HCT116 (cell line): ENCODE results near the gene ERC2. TPM values are rescaled to one million over a fixed set of nuclear protein-coding genes. Genes with fewer than 3 reads are reported as not detected.

ENCODE experiments used
- ATAC-seq: fragments of 200-7000 bp; cut with Tn5 transposase; 2 replicates; pipeline ENCODE4 v1.9.1; 2020; ENCODE audit warnings: mild to moderate bottlenecking, moderate library complexity
- BruUV-seq: library from RNA; stranded (reverse); fragments of 400-500 nt; replicated peaks from 2 replicates; lab custom pipeline; 2021; lab: Mats Ljungman, UMichigan
- CTCF ChIA-PET: fragments of 300-600 bp; sonication (Branson Sonifier 250); formaldehyde crosslinking; loops from one replicate; lab custom pipeline; 2021; ENCODE audit warnings: antibody characterized with exemption; lab: Charles Lee
- POLR2A ChIA-PET: fragments of 300-600, 350-600 bp; sonication (Branson Sonifier 250); formaldehyde crosslinking; loops from one replicate; lab custom pipeline; 2021; ENCODE audit warnings: antibody characterized with exemption; lab: Charles Lee
- RAD21 ChIA-PET, 2 experiments: fragments of 300-600 bp; sonication (Branson Sonifier 250); formaldehyde crosslinking; loops; one replicate each; lab custom pipeline; 2023; ENCODE audit warnings: low total read pairs in 2 of 2; ENCODE audit not compliant: uncharacterized antibody in 2 of 2, unreplicated experiment in 2 of 2, low non-redundant PET in 1 of 2; lab: Charles Lee
- DNase-seq: peaks from one replicate; pipeline ENCODE4 v3.0.0-alpha.2; 2010; ENCODE audit warnings: low read depth, low spot score
- H2AFZ ChIP-seq: fragments of 200-600 bp; shearing (Covaris generic), sonication (generic); 2 replicates; pipeline ENCODE4 v1.6.1; 2017; ENCODE audit warnings: low read depth, mixed run types, mixed read lengths, antibody characterized with exemption, low read length; ENCODE audit not compliant: poor library complexity, severe bottlenecking
- H3K27ac ChIP-seq: 2 replicates; pipeline ENCODE4 v1.5.1; 2012; ENCODE audit warnings: low read depth, low read length
- H3K27me3 ChIP-seq: fragments of 200-600 bp; sonication (generic); 2 replicates; pipeline ENCODE4 v1.6.1; 2016; ENCODE audit warnings: mixed run types, low read length, mixed read lengths; ENCODE audit not compliant: insufficient read depth
- H3K36me3 ChIP-seq, 2 experiments: fragments of 200-500 bp in 1 of 2; fragments of 200-600 bp in 1 of 2; sonication (Bioruptor generic) in 1 of 2; sonication (generic) in 1 of 2; 2 replicates each; pipeline versions ENCODE4 v1.5.1 to v1.6.1; 2014 to 2016; ENCODE audit warnings: low read length in 2 of 2, inconsistent platforms in 1 of 2, mixed read lengths in 1 of 2, mixed run types in 1 of 2; ENCODE audit not compliant: insufficient read depth in 2 of 2, control insufficient read depth in 1 of 2
- H3K4me1 ChIP-seq, 2 experiments: fragments of 200-600 bp in 1 of 2; sonication (generic) in 1 of 2; 2 replicates each; pipeline versions ENCODE4 v1.5.1 to v1.6.1; 2012 to 2017; ENCODE audit warnings: low read length in 2 of 2, inconsistent platforms in 1 of 2, mild to moderate bottlenecking in 1 of 2, mixed read lengths in 1 of 2, mixed run types in 1 of 2, moderate library complexity in 1 of 2; ENCODE audit not compliant: insufficient read depth in 2 of 2, control insufficient read depth in 1 of 2
- H3K4me2 ChIP-seq: fragments of 200-600 bp; sonication (generic); 2 replicates; pipeline ENCODE4 v1.6.1; 2017; ENCODE audit warnings: mixed run types, low read length, mixed read lengths
- H3K4me3 ChIP-seq, 2 experiments: fragments of 200-600 bp in 1 of 2; sonication (generic) in 1 of 2; replicated peaks in 1 of 2; 2 replicates each; pipeline ENCODE4 v1.5.1; 2011 to 2016; ENCODE audit warnings: low read length in 2 of 2, control low read depth in 1 of 2, low read depth in 1 of 2, mild to moderate bottlenecking in 1 of 2, mixed read lengths in 1 of 2, mixed run types in 1 of 2
- H3K79me2 ChIP-seq: fragments of 200-600 bp; sonication (generic); 2 replicates; pipeline ENCODE4 v1.6.1; 2017; ENCODE audit warnings: mild to moderate bottlenecking, mixed run types, low read length, moderate library complexity, mixed read lengths; ENCODE audit not compliant: insufficient read depth
- H3K9ac ChIP-seq: fragments of 200-600 bp; sonication (generic); 2 replicates; pipeline ENCODE4 v1.6.1; 2016; ENCODE audit warnings: low read length, mixed read lengths
- H3K9me2 ChIP-seq: fragments of 200-600 bp; sonication (generic), shearing (Covaris generic); 2 replicates; pipeline ENCODE4 v1.6.1; 2017; ENCODE audit warnings: mixed run types, mild to moderate bottlenecking, moderate library complexity; ENCODE audit not compliant: insufficient read depth
- H3K9me3 ChIP-seq, 2 experiments: fragments of 200-500 bp in 1 of 2; fragments of 200-600 bp in 1 of 2; sonication (Bioruptor generic) in 1 of 2; sonication (generic) in 1 of 2; 2 replicates each; pipeline ENCODE4 v1.6.1; 2014 to 2017; ENCODE audit warnings: low read length in 2 of 2, mixed read lengths in 2 of 2, inconsistent platforms in 1 of 2, low read depth in 1 of 2, mild to moderate bottlenecking in 1 of 2, mixed run types in 1 of 2, moderate library complexity in 1 of 2; ENCODE audit not compliant: control insufficient read depth in 1 of 2, insufficient read depth in 1 of 2
- H4K20me1 ChIP-seq: fragments of 200-600 bp; sonication (generic), shearing (Covaris generic); 2 replicates; pipeline ENCODE4 v1.6.1; 2017; ENCODE audit warnings: mixed run types, mild to moderate bottlenecking, moderate library complexity; ENCODE audit not compliant: insufficient read depth
- CBX3 ChIP-seq: IDR thresholded peaks from 2 replicates; pipeline ENCODE4 v1.6.1; 2012; ENCODE audit warnings: low read depth
- CTCF ChIP-seq, 3 experiments: fragments of 200-600 bp in 1 of 3; sonication (generic) in 1 of 3; IDR thresholded peaks in 2 of 3; conservative IDR thresholded peaks in 1 of 3; 2 replicates each; pipeline ENCODE4 v1.5.1; 2012 to 2017; ENCODE audit warnings: low read depth in 2 of 3, low read length in 2 of 3, antibody characterized with exemption in 1 of 3, borderline replicate concordance in 1 of 3, control low read depth in 1 of 3, mild to moderate bottlenecking in 1 of 3, mixed read lengths in 1 of 3, mixed run types in 1 of 3, moderate library complexity in 1 of 3; ENCODE audit not compliant: insufficient read depth in 1 of 3
- ELF1 ChIP-seq: IDR thresholded peaks from 2 replicates; pipeline ENCODE4 v1.6.1; 2012; ENCODE audit warnings: low read depth, borderline replicate concordance
- EZH2 ChIP-seq: fragments of 200-600 bp; sonication (generic); IDR thresholded peaks from 2 replicates; pipeline ENCODE4 v1.6.1; 2017; ENCODE audit warnings: antibody characterized with exemption, mixed run types
- FOSL1 ChIP-seq: IDR thresholded peaks from 2 replicates; pipeline ENCODE4 v1.6.1; 2012; ENCODE audit warnings: low read depth
- MAX ChIP-seq: IDR thresholded peaks from 2 replicates; pipeline ENCODE4 v1.6.1; 2012
- POLR2A ChIP-seq: IDR thresholded peaks from 2 replicates; pipeline ENCODE4 v1.7.0; 2011; ENCODE audit warnings: borderline replicate concordance; ENCODE audit not compliant: insufficient read depth, insufficient read length; ENCODE audit errors: extremely low read depth
- REST ChIP-seq: IDR thresholded peaks from 2 replicates; pipeline ENCODE4 v1.6.1; 2012; ENCODE audit warnings: low read depth
- SIN3A ChIP-seq: IDR thresholded peaks from 2 replicates; pipeline ENCODE4 v1.6.1; 2012; ENCODE audit warnings: low read depth
- SRF ChIP-seq: IDR thresholded peaks from 2 replicates; pipeline ENCODE4 v1.6.1; 2012; ENCODE audit warnings: low read depth
- TCF7L2 ChIP-seq: IDR thresholded peaks from 2 replicates; pipeline ENCODE4 v1.7.0; 2011; ENCODE audit warnings: borderline replicate concordance, inconsistent platforms; ENCODE audit not compliant: insufficient read depth, insufficient read length; ENCODE audit errors: extremely low read depth
- ZNF274 ChIP-seq: fragments of 200-500 bp; sonication (Bioruptor generic); IDR thresholded peaks from 2 replicates; pipeline ENCODE4 v1.6.1; 2014; ENCODE audit warnings: mild to moderate bottlenecking, low read depth, low read length, inconsistent platforms
- intact Hi-C: fragments of 100-400 bp; cut with micrococcal nuclease; formaldehyde crosslinking; loops from 2 replicates; pipeline ENCODE4 v1.10.0; 2022
- total RNA-seq: library from RNA; stranded (reverse); gene quantifications from one replicate; pipeline ENCODE4 v1.2.1, GENCODE V29; 2021; ENCODE audit not compliant: unreplicated experiment

ERC2 gene
- total RNA-seq, 1 experiment from 2014 or later, result not detected

DNA sequence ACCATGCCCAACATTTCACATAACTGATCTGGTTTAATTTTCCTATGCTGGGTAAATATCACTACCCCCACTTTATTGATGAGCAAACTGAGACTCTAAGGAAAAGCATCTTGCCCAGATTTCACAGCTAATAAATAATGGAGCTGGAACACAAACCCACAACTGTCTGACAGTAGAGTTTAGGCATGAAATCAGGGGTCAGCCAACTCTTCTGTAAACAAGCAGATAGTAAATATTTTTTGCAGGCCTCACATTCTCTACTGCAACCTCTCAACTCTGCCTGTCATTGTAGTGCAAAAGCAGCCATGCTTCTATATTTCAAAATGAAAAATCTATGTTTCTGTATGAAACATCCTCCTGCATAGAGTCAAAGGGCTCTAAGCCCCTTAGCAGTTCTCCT lies 111.5 kb downstream of the ERC2 start:
- H3K4me1 ChIP-seq, result no peaks in the 10 kb centered on the region
- BruUV-seq, result no TSS peak
- no peak overlapping the region for H3K27ac ChIP-seq
- no peak overlapping the region for H3K4me3 ChIP-seq
- H3K9me2 ChIP-seq, result no peaks in the 10 kb centered on the region
- no peaks in the 10 kb centered on the region for H4K20me1 ChIP-seq
- no peak overlapping the region for H3K9ac ChIP-seq
- no peak for TF ChIP-seq ZNF274
- intact Hi-C loops, result no loop called here
- H3K36me3 ChIP-seq, result no peaks in the 10 kb centered on the region
- ChIA-PET RAD21 (no interaction called here), POLR2A (no interaction called here), CTCF (no interaction called here)
- ATAC-seq (no peak), DNase-seq (no peak)
- H2AFZ ChIP-seq, result no peak overlapping the region
- H3K27me3 ChIP-seq, result no peaks in the 10 kb centered on the region
- H3K4me2 ChIP-seq, result no peak overlapping the region
- H3K9me3 ChIP-seq, result no peaks in the 10 kb centered on the region
- no peaks in the 10 kb centered on the region for H3K79me2 ChIP-seq

- no peak overlapping the region for H3K4me3 ChIP-seq
- H2AFZ ChIP-seq, result no peak overlapping the region
- intact Hi-C loops, result no loop called here
- no peaks in the 10 kb centered on the region for H3K27me3 ChIP-seq
- H3K27ac ChIP-seq, result no peak overlapping the region
- TF ChIP-seq EZH2 (no peak), POLR2A (no peak), CBX3 (no peak), TCF7L2 (no peak), MAX (no peak), CTCF (IDR thresholded peaks at IDR 0.05 in 2 of 3, conservative IDR thresholded peaks at IDR 0.05 in 1 of 3; ENCODE audit: borderline replicate concordance in 1 of 3, insufficient read depth in 1 of 3, low read depth in 2 of 3, low read length in 2 of 3) (no peak), SIN3A (no peak), SRF (no peak), FOSL1 (no peak), REST (no peak), ELF1 (no peak)
- POLR2A ChIA-PET, result no interaction called here
- no peaks in the 10 kb centered on the region for H3K79me2 ChIP-seq
- CTCF ChIA-PET, result no interaction called here
- DNase-seq (no peak), ATAC-seq (no peak)
- H3K4me2 ChIP-seq, result no peak overlapping the region
- no peaks in the 10 kb centered on the region for H3K9me2 ChIP-seq
- no peaks in the 10 kb centered on the region for H3K9me3 ChIP-seq
- no peak overlapping the region for H3K9ac ChIP-seq
- no peaks in the 10 kb centered on the region for H4K20me1 ChIP-seq
- no peaks in the 10 kb centered on the region for H3K4me1 ChIP-seq
- no peaks in the 10 kb centered on the region for H3K36me3 ChIP-seq
- RAD21 ChIA-PET, result no interaction called here
- BruUV-seq, result no TSS peak
Measured at GRCh38 chr3:56355570-56356185, 112.6 kb downstream of the ERC2 start.
